ENCODE data around the gene COMT. TPM values are rescaled to one million over a fixed set of nuclear protein-coding genes. Genes with fewer than 3 reads are reported as not detected.

The COMT gene
- total RNA-seq, 4 donors from 2014 or later, result 166 to 214 (median 180) TPM

- ATAC-seq (ENCODE audit: low FRiP score), result no peak
- DNase-seq (ENCODE audit: low spot score), result no peak
- no peak for TF ChIP-seq CTCF (IDR thresholded peaks at IDR 0.05)
Observed at GRCh38 chr22:20015187-20015625, 73.6 kb downstream of the COMT start.

GRCh38 chr22:20015971-20016733, 74.6 kb downstream of the COMT start:
- DNase-seq (ENCODE audit: low spot score), result no peak
- TF ChIP-seq CTCF (IDR thresholded peaks at IDR 0.05), result no peak
- ATAC-seq (ENCODE audit: low FRiP score), result peak; percentile 21

GRCh38 chr22:20016734-20017621, 75.4 kb downstream of the COMT start, which contains the start of gene ARVCF:
ARVCF (minus strand) TSS chr22:20016823; CDS start chr22:19990794, 26,029 bp downstream.
- DNase-seq (ENCODE audit: low spot score), result peak; percentile 76
- ATAC-seq (ENCODE audit: low FRiP score), result peak; percentile 70
- TF ChIP-seq CTCF (IDR thresholded peaks at IDR 0.05), result no peak

GRCh38 chr22:20017622-20017958, 76.0 kb downstream of the COMT start:
- TF ChIP-seq CTCF (IDR thresholded peaks at IDR 0.05), result no peak
- ATAC-seq (ENCODE audit: low FRiP score) (no peak), DNase-seq (ENCODE audit: low spot score) (no peak)

- no peak for TF ChIP-seq CTCF (IDR thresholded peaks at IDR 0.05)
- ATAC-seq (ENCODE audit: low FRiP score) (no peak), DNase-seq (ENCODE audit: low spot score) (no peak)
Observed at GRCh38 chr22:20018001-20018400, 76.4 kb downstream of the COMT start.

Other genes with a start within 250 kb of the COMT start
- 10 to 100 TPM in 1 of 4 donors, 1 to 10 TPM in 3; 3.7 to 19.1 (median 5.9) TPM for gene SEPTIN5, start 227.3 kb upstream of the COMT start, total RNA-seq
- gene GP1BB, start 218.2 kb upstream of the COMT start, total RNA-seq, result 1 to 10 TPM in 2 of 4 donors, under 1 TPM in 2; 0.88 to 9.3 (median 1.4) TPM
- 1 to 10 TPM in 1 of 4 donors, under 1 TPM in 1, not detected in 2; 0.65 to 2.7 TPM for gene TBX1, start 181.0 kb upstream of the COMT start, total RNA-seq
- 1 to 10 TPM; 4.3 to 7.6 (median 6.1) TPM for gene GNB1L, start 86.9 kb upstream of the COMT start, total RNA-seq
- 10 to 100 TPM in 3 of 4 donors, 1 to 10 TPM in 1; 7.6 to 12.6 (median 10.4) TPM for gene RTL10, start 86.9 kb upstream of the COMT start, total RNA-seq
- gene TXNRD2, start within 50 bp of the COMT start, total RNA-seq, result 10 to 100 TPM; 10.1 to 24.4 (median 15.1) TPM
- gene ARVCF, start 75.1 kb downstream of the COMT start, total RNA-seq, result 10 to 100 TPM in 2 of 4 donors, 1 to 10 TPM in 2; 6.5 to 20.0 (median 9.3) TPM
- gene TANGO2, start 79.3 kb downstream of the COMT start, total RNA-seq, result 10 to 100 TPM; 35.3 to 48.4 (median 37.9) TPM
- gene DGCR8, start 138.5 kb downstream of the COMT start, total RNA-seq, result 10 to 100 TPM; 16.9 to 33.5 (median 24.1) TPM
- gene RANBP1, start 174.3 kb downstream of the COMT start, total RNA-seq, result 100 to 1,000 TPM; 146 to 285 (median 159) TPM
- 10 to 100 TPM; 32.4 to 58.5 (median 49.0) TPM for gene TRMT2A, start 175.5 kb downstream of the COMT start, total RNA-seq
- 10 to 100 TPM in 3 of 4 donors, 1 to 10 TPM in 1; 9.5 to 23.3 (median 16.4) TPM for gene ZDHHC8, start 190.0 kb downstream of the COMT start, total RNA-seq
- 1 to 10 TPM in 1 of 4 donors, under 1 TPM in 2, not detected in 1; 0.28 to 1.8 (median 0.56) TPM for gene CCDC188, start 209.3 kb downstream of the COMT start, total RNA-seq